ENCODE data around the gene C15orf61. TPM values are rescaled to one million over a fixed set of nuclear protein-coding genes. Genes with fewer than 3 reads are reported as not detected.

The C15orf61 gene
- total RNA-seq, 1 donor from 2014 or later, result 7.2 TPM

- Histone ChIP-seq H3K27ac (no peak overlapping the region), H3K4me1 (peaks cover 15% of the 10 kb centered on the region), H3K9me3 (no peaks in the 10 kb centered on the region), H3K36me3 (peaks cover 37% of the 10 kb centered on the region), H3K27me3 (ENCODE audit: low read depth) (no peaks in the 10 kb centered on the region), H3K4me3 (no peak overlapping the region)
- intact Hi-C loops (cut with DNase I), result no loop called here
- DNase-seq, result no peak
- ATAC-seq, result no peak
- no peak for TF ChIP-seq CTCF (IDR thresholded peaks at IDR 0.05)
These were observed 30.3 kb downstream of the C15orf61 start for GRCh38 chr15:67551207-67551743.

- no peak for DNase-seq
- H3K4me1 ChIP-seq, result no peaks in the 10 kb centered on the region
- H3K27ac ChIP-seq, result no peak overlapping the region
- peaks cover 45% of the 10 kb centered on the region for H3K36me3 ChIP-seq
- intact Hi-C loops (cut with DNase I), result no loop called here
- no peak overlapping the region for H3K4me3 ChIP-seq
- H3K27me3 ChIP-seq (ENCODE audit: low read depth), result no peaks in the 10 kb centered on the region
- H3K9me3 ChIP-seq, result no peaks in the 10 kb centered on the region
- no peak for TF ChIP-seq CTCF (IDR thresholded peaks at IDR 0.05)
- ATAC-seq, result no peak
These were observed 33.6 kb downstream of the C15orf61 start for GRCh38 chr15:67554580-67554979.

GRCh38 chr15:67556976-67557570 lies 36.1 kb downstream of the C15orf61 start:
- Histone ChIP-seq H3K4me1 (no peaks in the 10 kb centered on the region), H3K36me3 (peaks cover 28% of the 10 kb centered on the region), H3K27ac (no peak overlapping the region), H3K9me3 (no peaks in the 10 kb centered on the region), H3K27me3 (ENCODE audit: low read depth) (no peaks in the 10 kb centered on the region), H3K4me3 (no peak overlapping the region)
- DNase-seq, result no peak
- no peak for TF ChIP-seq CTCF (IDR thresholded peaks at IDR 0.05)
- no peak for ATAC-seq
- intact Hi-C loops (cut with DNase I), result no loop called here

GRCh38 chr15:67558502-67558901 lies 37.6 kb downstream of the C15orf61 start:
- H3K9me3 ChIP-seq, result no peaks in the 10 kb centered on the region
- ATAC-seq (no peak), DNase-seq (no peak)
- no peak overlapping the region for H3K4me3 ChIP-seq
- no peak overlapping the region for H3K27ac ChIP-seq
- intact Hi-C loops (cut with DNase I), result no loop called here
- no peaks in the 10 kb centered on the region for H3K27me3 ChIP-seq (ENCODE audit: low read depth)
- no peak for TF ChIP-seq CTCF (IDR thresholded peaks at IDR 0.05)
- no peaks in the 10 kb centered on the region for H3K4me1 ChIP-seq
- peaks cover 19% of the 10 kb centered on the region for H3K36me3 ChIP-seq

- Histone ChIP-seq H3K9me3 (no peaks in the 10 kb centered on the region), H3K4me3 (no peak overlapping the region), H3K36me3 (peaks cover 19% of the 10 kb centered on the region), H3K27me3 (ENCODE audit: low read depth) (no peaks in the 10 kb centered on the region), H3K4me1 (no peaks in the 10 kb centered on the region), H3K27ac (no peak overlapping the region)
- TF ChIP-seq CTCF (IDR thresholded peaks at IDR 0.05), result no peak
- intact Hi-C loops (cut with DNase I), result no loop called here
- ATAC-seq (no peak), DNase-seq (no peak)
These were observed 38.2 kb downstream of the C15orf61 start for GRCh38 chr15:67559158-67559557.
